Right kidney (tissue), 9 donors: ENCODE results near the gene TSKS.

ENCODE experiments used
- DNase-seq: peaks from one replicate; pipeline ENCODE4 v3.0.0-alpha.2; 2016
- long read RNA-seq, 8 donors: transcript quantifications; one replicate each; lab custom pipeline, GENCODE V29; 2026

TSKS gene, protein sequence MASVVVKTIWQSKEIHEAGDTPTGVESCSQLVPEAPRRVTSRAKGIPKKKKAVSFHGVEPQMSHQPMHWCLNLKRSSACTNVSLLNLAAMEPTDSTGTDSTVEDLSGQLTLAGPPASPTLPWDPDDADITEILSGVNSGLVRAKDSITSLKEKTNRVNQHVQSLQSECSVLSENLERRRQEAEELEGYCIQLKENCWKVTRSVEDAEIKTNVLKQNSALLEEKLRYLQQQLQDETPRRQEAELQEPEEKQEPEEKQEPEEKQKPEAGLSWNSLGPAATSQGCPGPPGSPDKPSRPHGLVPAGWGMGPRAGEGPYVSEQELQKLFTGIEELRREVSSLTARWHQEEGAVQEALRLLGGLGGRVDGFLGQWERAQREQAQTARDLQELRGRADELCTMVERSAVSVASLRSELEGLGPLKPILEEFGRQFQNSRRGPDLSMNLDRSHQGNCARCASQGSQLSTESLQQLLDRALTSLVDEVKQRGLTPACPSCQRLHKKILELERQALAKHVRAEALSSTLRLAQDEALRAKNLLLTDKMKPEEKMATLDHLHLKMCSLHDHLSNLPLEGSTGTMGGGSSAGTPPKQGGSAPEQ
- long read RNA-seq, donor 1, partial matches to known transcripts, result 22 of 30 reads
- long read RNA-seq, donor 1, other reads (novel, unspliced or antisense), result 8 of 30 reads
- long read RNA-seq, donor 2, result 0 reads
- long read RNA-seq, donor 3, result 0 reads
- long read RNA-seq, donor 4, partial matches to known transcripts, result 34 of 34 reads
- long read RNA-seq, donor 4, other reads (novel, unspliced or antisense), result 0 of 34 reads
- long read RNA-seq, donor 5, result 0 reads
- long read RNA-seq, donor 6, result 0 reads
- long read RNA-seq, donor 7, partial matches to known transcripts, result 83 of 92 reads
- long read RNA-seq, donor 7, other reads (novel, unspliced or antisense), result 9 of 92 reads
- long read RNA-seq, donor 8, result 0 reads

DNA sequence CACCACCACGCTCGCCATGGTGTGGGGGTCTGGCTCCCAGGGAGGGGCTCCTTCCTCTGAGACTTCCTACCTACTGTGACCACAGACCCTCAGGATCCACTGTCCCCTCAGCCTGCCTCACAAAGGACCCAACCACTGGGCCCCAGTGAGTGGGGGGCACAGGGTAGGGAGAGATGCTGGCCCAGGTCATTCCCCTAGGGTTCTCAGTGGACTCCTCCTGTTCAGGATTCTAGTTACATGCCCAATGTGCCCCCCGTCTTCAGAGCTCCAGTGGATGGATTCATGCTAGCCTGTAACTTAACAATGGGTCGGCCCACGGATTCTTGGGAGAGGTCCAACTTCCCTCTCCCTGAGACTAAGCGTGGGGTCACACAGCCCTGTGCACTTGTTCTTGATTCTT lies at the start of gene TSKS:
TSS of gene TSKS (minus strand) at position 77 of the 400 bp plus-strand sequence. CDS start at position 18, 59 bp downstream.
- no peak for DNase-seq

DNA sequence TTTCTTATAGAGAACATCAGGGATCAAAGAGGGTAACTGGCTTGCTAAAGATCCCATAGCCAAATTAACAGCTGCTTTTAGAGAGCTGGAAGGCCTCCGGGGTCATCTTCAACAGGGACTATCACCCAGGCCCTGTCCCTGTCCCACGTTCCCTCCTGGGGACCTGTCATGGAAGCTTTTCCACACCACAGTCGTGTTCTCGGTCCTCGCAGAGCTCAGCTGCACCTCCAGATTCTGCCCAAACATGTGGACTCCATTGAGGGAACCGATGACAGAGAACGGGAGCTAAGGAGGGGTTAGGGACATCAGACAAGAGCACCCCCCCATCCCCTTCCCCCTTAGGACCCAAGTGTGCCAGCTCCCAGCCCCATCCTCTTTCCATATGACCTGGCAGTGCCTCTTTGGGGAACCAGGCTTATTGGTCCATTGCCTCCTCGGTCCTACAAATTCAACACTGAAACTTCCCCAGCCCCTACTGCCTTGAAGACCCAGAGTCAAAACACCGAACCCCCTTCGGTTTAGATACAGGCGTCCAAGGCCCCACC lies 49.4 kb upstream of the TSKS start:
- DNase-seq, result no peak

DNA sequence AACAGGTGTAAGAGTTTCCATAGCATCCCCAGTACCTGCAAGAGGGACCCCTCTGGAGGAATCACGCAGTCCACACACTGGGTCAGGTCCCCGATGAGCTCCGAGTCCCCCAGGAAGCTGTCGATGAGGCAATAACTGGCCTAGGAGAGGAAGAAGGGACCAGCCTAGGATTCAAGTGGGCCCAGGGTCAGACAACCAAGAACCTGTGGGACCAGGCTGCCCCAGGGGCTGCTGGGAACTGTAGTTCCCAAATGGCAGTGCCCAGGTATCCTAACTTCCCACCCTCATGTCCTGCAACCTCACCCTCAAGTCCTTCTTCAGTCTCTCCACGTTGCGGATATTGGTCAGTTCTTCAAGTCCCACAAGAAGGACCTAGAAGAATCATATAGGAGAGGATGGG lies 48.2 kb upstream of the TSKS start:
- no peak for DNase-seq

DNA sequence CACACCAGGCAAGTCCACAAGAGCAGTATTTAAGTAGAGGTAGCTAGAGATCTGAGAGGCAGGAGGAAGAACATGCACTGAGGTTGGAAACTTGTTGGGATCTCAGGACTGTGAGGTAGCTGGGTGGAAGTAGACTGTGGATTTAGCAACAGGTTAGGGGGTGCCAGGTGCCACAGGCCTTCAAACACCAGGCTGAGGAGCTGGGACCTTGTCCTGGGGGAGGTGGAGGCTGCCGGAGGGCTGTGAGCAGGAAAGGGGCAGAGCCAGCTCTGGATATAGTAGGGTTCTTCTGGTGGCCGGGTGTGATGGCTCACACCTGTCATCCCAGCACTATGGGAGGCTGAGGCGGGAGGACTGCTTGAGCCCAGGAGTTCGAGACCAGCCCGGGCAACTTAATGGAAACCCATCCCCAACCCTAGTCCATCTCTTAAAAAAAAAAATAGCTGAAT lies 46.9 kb upstream of the TSKS start:
- no peak for DNase-seq

DNA sequence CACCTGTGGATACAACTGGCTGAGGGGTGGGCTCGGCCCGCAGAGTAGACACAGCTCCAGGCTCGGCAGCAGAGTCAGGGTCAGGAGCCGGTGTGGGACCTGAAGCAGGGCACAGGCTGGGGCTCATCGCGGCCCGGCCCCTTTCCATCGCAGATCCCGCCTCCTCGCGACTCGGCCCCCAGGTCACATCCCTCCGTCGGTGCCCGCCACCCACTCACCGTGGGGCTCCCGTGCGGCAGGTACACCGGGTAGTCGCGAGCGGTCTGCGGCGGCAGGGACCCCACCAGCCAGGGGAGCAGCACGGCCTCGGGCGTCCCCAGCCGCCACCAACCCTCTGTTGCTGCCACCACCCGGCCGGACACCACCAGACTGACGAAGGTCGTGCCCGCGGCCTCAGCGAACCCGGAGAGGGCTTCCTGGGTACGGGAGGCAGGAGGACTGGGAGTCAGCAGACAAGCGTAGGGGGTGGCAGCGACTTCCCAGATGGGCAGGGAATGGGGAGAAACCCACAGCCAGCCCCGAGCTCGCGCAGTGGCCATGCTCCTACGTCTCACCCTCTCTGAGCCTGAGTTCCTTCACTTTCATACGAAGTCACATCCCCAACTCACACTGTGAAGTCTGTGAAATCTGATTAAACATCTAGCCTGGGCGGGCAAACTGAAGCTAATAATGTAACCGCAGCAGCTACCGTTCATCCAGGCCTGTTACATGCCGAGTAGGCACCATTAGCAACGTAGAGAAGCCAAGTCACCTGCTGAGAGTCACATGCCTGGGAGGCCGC lies 46.2 kb upstream of the TSKS start:
- peak; percentile 74 for DNase-seq

DNA sequence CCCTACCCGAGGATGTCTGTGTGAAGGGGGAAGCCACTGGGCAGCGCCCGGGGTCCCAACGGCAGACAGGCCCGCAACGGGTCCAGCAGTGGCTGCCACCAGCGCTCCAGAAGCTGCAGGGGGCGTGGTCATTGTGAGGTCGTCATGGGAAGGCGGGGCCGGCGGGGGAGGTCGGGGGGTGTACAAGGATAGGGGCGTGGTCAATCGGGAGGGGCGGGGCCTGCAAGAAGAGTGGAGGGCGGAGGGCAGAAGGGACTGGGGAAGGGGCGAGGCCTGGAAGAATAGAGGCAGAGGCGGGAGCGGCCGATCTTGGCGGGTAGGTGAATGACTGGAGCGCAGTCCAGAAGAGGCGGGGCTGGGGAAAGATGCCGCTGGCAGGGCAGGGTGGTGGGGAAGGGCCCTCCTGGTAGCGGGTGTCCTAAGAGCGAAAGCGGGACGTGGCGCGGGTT lies 45.6 kb upstream of the TSKS start:
- peak; percentile 71 for DNase-seq

DNA sequence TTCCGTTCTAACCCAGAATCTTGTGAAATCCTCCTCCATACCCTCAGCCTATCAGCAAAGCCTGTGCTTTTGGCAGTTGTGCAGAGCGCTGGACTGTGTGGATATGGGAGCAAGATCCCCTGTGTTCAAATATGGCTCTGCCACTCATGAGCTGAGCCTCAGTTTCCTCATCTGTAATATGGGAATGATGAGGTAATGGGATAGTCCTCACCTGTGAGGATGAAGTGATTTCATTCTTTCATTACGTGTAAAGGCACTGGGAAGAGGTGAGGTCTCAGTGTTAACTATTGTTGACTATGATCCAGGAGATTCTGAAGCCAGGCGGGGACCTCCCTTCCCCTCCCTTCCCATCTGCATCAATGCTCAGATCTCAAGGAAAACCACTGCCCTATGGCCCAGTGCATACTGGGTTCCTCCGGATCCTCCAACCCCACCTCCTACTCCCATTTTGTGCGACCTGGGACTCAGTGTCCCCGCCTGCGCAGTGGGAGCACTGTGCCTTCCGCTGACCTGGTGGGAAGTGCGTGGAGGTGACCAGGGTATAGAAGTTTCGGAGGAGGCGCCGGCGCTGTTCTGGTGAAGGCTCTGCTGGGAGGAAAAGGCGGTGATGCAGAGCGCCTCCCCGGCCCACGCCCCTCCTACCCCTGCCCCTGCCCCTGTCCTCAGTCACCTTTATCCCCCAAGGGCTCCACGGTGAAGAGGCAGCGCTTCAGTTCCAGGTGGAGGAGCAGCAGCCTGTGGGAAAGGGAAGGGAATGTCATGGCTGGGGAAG lies 45.0 kb upstream of the TSKS start:
- DNase-seq, result no peak

DNA sequence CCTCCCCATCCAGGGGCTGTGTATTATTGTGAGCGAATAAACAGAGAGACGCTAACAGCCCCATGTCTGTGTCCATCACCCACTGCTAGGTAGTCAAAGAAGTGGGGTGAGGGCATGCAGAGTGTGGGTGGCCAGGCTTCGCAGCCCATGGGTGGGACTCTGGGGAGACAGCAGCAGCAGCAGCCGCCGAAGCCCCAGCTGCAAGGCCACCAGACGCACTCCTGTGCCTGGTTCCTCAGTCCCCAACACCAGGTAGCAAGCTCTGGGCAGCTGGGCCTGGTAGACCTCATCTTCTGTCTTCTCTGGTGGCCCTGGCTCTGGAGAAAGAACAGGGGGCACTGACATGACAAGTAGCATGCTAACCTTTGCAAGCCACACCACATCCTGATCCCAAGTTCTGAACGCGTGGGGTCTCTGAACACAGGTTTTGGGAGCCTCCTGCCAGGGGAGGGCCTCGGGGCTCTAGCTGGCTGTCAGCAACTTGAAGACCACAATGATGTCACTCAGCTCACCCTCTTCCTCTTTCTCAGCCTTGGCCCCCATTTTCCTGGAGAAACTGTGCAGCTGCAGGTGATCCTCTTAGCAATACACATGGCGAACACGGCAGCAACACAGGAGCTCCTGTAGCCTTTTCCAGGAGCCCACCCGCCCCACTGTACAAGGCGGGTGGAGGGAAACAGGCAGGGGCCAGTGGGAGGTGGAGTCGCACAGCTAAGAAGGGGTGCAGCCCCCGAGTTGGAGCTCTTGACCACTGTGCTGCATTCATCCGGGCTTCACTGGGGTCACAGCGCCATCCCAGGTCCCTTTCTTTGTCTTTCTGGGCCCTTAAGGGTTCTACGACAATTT lies 44.2 kb upstream of the TSKS start:
- DNase-seq, result no peak

DNA sequence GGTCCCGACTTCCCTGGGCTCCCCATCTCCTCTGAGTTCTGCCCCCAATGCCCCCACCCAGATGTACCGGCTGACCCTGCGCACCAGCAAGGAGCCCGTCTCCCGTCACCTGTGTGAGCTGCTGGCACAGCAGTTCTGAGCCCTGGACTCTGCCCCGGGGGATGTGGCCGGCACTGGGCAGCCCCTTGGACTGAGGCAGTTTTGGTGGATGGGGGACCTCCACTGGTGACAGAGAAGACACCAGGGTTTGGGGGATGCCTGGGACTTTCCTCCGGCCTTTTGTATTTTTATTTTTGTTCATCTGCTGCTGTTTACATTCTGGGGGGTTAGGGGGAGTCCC lies 43.5 kb upstream of the TSKS start:
- no peak for DNase-seq

DNA sequence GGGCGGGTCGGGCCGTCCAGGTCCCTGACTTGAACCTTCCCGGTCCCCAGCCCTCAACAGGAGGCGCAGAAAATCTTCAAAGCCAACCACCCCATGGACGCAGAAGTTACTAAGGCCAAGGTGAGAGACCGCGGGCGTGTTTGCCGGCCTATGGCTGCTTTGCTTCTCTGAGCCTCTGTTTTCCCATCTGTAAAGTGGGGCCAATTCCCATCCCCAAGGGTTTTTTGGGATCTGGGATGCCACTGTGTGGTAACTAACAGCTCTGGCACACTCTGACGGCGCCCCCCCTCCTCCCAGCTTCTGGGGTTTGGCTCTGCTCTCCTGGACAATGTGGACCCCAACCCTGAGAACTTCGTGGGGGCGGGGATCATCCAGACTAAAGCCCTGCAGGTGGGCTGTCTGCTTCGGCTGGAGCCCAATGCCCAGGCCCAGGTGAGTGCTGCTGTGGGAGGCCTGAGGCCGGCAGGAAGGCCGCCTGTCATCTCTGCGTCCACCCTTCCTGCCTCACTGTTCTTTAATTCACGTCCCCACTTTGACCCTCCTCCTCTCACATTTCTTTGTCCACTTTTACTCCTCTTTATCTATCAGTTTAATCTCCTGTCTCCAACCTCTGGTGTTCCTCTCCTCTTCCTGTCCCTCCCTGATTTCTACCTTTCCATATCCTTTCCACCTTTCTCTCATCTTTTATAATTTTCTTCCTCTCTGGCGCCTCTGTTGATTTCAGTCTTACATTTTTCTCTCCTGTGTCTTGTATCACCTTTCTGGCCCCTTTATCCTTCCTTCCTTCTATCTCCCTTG lies 42.9 kb upstream of the TSKS start:
- no peak for DNase-seq

DNA sequence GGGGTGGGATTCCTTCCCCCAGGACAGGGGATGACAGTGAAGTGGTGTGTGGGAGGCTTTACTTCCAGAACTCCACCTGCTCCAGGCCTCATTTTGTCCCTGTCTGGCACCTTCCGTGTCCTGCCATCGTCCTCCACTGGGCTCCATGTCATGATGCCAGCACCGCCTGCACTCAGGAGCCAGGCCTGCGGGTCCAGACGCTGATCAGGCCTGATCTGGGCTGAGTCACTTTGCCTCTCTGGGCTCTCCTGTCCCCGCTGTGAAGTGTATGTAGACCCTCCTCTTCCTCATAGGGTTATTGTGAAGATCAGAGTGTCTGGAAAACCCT lies 40.4 kb upstream of the TSKS start:
- DNase-seq, result no peak

DNA sequence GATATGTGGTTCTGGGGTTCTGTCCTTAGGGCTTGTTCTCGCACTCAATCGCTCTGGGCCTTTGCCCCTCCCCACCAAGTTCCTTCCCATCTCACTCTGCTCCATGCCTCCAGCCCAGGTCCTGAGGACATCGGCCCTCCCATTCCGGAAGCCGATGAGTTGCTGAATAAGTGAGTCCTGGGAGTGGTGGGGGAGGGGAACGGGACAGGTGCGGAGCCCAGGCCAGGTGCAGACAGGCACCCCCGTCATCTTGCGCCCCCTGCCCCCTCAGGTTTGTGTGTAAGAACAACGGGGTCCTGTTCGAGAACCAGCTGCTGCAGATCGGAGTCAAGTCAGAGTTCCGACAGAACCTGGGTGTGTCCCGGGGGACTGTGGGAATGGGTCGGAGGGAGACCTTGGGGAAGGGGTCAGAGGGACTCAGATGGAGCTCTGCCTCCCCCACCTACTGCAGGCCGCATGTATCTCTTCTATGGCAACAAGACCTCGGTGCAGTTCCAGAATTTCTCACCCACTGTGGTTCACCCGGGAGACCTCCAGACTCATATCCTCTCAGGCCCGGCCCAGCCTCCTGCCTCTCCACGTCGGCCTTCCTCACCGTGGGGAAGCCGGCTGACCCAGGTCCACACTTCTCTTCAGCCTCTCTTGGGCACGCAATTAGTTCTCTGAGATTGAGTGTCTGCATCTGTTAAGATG lies 39.9 kb upstream of the TSKS start:
- DNase-seq, result no peak

DNA sequence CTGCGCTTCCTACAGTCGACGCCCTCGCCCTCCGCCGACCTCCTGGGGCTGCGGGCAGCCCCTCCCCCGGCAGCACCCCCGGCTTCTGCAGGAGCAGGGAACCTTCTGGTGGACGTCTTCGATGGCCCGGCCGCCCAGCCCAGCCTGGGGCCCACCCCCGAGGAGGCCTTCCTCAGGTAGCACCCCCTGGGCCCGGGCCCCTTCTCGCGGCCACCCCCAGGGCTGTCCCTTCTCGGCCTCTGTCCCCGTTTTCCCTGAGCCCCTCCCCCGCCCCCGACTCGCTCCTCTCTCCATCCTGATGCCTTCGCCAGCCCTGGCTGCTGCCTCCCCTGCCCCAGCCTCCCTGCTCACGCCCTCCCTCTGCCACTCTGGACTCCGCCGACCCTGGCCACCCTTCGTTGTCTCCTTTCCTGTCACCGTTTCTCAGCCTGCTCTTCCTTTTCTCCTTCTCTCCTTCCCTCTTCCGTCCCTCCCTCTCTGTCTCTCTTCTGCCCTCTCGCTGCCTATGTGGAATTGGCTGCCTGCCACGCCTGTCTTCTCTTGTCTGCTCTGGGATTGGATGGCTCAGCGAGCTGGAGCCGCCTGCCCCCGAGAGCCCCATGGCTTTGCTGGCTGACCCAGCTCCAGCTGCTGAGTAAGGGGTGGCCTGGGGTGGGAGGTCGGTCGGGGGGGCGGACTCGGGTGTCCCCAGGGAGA lies 39.0 kb upstream of the TSKS start:
- peak; percentile 88 for DNase-seq

DNA sequence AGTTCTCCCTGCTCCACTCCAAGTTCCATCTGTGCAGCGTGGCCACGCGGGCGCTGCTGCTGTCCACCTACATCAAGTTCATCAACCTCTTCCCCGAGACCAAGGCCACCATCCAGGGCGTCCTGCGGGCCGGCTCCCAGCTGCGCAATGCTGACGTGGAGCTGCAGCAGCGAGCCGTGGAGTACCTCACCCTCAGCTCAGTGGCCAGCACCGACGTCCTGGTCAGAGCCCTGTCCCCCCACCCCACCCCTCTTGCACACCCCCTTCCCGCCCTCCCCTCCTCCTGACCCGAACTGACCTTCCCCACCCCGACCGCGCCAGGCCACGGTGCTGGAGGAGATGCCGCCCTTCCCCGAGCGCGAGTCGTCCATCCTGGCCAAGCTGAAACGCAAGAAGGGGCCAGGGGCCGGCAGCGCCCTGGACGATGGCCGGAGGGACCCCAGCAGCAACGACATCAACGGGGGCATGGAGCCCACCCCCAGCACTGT lies 38.3 kb upstream of the TSKS start:
- no peak for DNase-seq

DNA sequence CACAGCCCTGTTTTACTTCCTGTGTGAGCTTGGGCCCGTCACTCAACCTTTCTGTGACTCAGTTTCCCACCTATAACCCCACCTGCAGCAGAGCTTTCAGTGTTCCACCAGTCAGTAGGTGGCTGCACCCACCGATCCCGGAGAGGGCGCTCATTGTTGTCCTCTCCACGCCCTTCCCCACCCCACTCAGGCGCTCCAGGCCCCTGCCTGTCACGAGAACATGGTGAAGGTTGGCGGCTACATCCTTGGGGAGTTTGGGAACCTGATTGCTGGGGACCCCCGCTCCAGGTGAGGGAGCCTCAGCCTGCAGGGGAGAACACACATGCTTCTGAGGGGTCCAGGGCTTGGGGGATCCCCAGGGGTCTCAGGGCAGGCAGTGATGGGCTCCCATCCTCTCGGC lies 37.7 kb upstream of the TSKS start:
- DNase-seq, result no peak

DNA sequence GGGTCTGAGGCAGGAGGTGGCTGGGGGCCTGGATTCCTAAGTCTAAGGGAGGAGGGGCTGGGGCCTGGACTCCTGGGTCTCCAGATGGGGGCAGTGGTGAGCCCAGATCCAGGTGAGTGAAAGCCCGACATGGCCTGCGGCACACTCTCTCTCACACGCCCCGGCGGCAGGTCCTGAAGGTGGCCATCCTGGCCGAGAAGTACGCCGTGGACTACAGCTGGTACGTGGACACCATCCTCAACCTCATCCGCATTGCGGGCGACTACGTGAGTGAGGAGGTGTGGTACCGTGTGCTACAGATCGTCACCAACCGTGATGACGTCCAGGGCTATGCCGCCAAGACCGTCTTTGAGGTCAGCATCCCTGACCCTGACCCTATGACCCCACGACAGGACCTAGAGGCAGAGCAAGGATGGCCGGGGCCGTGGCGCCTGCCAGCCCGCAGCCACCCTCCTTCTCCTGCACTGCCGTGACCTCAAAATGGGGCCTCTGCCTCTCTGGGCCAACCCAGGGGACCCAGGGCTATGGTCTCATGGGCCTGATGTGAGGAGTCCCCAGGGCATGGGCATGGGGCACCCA lies 36.8 kb upstream of the TSKS start:
- DNase-seq, result no peak

DNA sequence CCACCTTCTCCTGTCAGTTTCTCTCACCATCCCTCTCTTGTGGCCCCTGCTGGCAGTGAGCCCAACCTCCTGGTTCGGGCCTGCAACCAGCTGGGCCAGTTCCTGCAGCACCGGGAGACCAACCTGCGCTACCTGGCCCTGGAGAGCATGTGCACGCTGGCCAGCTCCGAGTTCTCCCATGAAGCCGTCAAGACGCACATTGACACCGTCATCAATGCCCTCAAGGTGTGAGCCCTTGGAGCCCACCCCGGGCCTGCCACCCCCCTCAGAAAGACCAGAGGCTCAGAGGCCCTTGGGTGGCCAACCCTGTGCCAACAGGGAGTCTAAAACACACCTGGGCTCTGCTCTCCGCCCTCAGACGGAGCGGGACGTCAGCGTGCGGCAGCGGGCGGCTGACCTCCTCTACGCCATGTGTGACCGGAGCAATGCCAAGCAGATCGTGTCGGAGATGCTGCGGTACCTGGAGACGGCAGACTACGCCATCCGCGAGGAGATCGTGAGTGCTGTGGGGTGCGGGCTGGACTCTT lies 36.2 kb upstream of the TSKS start:
- no peak for DNase-seq

DNA sequence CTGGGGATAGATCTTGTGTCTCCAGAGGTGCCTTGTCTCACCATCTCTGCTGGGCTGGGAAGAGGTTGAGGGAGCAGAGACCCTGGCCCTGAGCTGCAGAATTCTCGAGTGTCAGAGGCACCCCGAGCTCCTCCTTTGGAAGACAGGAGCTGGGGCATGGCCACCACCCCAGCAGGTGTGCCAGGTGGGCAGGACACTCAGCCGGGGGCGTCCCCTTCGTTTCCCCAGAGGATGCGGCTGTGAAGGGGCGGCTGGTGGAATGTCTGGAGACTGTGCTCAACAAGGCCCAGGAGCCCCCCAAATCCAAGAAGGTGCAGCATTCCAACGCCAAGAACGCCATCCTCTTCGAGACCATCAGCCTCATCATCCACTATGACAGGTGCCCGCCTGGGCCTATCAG lies 35.5 kb upstream of the TSKS start:
- no peak for DNase-seq
